HG02759 (cell line): Measurements from ENCODE around the gene NXNL2.

Source experiments
- ATAC-seq: cut with Tn5 transposase; IDR thresholded peaks from one replicate; pipeline ENCODE4 v1.9.1; 2021; ENCODE audit warnings: mild to moderate bottlenecking, moderate library complexity; ENCODE audit not compliant: unreplicated experiment

Gene NXNL2

DNA sequence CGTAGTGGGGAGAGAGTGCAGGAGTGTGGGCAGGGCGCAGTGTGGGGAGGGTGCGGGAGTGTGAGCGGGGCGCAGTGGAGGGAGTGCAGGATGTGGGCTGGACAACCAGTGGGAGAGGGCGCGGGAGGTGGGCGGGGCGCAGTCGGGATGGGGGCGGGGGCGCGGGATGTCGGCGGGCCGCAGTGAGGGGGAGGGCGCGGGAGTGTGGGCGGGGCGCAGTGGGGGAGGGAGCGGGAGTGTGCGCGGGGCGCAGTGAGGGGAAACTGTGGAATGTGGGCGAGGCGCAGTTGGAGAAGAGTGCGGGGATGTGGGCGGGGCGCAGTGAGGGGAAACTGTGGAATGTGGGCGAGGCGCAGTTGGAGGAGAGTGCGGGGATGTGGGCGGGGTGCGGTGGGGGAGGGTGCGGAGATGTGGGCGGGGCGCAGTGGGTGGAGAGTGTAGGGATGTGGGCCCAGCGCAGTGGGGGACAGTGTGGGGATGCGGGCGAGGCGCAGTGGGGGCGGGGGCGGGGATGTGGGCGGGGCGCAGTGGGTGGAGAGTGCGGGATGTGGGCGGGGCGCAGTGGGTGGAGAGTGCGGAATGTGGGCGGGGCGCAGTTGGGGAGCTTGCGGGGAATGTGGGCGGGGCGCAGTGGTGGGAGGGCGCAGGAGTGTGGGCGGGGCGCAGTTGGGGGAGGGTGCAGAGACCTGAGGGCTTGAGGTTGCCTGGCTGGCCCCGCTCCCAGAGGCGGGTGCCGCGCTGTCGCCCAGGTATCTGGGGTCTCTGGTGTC, at the start of gene NXNL2:
NXNL2 (plus strand) TSS at position 723 of the 770 bp plus-strand sequence. CDS start 257 bp downstream, outside the sequence.
- no peak for ATAC-seq

DNA sequence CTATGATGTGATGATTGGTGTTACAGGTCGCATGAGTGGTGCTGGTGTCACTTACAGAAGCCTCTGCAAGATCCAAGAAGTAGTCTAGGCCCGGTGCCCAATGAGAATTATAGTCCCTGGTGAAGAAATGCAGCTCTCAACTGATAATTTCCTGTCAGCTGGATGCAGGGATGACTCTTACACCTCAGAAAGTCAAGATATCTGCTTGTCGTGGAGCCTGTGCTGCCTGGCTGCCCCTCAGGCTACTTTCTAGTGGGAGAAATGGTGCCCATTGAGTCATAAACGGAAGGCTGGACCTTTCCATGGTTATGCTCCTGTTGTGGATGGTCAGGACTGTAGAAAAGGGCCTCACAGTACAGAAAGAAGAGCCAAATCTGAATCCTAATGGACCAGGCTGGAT, 46.8 kb upstream of the NXNL2 start:
- no peak for ATAC-seq

DNA sequence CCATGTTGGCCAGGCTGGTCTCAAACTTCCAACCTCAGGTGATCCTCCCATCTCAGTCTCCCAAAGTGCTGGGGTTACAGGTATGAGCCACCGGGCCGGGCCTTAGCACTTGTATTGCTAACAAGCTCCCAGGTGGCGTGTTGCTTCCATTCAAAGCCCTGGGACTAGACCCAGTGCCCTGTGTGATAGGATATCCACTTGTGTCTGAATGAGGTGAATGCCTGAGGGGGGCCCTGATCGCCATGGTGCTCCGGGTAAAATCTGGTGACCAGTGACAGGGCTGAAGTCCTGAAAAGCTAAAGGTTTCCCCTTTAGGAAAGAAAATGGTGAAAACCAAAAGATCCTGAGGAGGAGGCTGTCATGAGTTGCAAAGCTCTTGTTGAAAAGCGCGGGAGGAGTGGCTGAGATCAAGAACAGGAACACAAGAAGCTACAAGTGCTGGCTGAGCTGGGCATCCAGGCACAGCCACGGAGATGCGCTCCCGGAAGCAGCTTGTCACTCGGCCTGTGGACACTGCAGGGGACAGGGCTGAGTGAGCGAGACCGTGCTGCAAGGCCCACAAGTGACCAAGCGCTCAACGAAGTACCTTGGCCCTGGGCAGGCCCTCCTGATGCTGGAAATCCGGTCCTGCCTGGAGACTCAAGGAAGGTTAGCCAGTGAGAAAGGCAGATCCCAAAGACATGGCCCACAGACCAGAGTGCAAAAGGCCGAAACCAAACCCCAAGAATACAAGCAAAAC, 39.8 kb upstream of the NXNL2 start:
- no peak for ATAC-seq

DNA sequence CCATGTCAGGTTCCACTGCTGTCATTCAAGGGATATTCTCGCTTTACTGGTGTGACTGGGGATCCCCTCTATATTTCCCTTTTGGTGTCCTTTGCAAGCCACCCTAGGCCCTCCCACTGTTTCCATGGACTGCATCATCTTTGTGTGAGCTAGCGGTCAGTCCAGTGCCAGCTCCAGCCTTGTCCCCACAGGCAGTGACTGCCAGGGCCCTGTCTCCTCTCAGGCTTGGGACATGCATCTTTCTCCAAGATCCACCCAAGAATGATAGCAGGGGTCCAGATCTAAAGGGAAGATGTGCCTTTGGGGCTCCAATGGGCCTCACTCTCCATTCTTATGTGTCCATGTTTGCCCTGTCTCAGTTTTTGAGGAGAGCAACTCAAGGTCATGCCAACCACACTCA, 37.8 kb upstream of the NXNL2 start:
- no peak for ATAC-seq

DNA sequence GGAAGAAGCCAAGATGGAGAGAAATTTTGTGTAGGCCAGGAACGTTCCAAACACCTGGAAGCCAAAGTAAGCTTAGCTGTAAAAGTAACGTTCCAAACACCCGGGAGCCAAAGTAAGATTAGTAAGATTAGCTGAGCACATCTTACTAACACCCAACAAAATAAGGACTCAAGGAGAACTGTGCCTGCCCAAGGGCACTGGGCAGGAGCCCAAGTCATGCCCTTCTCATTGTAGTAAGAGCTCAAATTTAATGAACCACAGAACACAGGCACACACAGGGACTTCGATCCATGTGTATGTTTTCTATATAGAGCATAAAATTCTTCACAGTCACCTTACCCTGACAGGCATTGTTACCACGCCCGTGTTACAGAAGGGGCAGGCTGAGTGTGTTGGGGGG, 36.1 kb upstream of the NXNL2 start:
- no peak for ATAC-seq

DNA sequence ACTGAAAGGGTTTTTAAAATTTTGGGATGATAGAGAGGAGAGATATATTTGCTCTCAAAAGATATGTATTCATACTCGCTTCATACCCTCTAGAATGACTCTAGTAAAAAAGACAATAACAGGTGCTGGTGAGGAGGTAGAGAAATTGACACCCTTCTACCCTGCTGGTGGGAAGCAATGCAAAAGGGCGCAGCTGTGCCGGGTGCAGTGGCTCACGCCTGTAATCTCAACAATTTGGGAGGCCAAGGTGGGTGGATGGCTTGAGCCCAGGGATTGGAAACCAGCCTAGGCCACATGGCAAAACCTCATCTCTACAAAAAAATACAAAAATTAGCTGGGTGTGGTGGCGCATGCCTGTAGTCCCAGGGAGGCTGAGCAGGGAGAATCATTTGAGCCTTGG, 33.9 kb upstream of the NXNL2 start:
- no peak for ATAC-seq

DNA sequence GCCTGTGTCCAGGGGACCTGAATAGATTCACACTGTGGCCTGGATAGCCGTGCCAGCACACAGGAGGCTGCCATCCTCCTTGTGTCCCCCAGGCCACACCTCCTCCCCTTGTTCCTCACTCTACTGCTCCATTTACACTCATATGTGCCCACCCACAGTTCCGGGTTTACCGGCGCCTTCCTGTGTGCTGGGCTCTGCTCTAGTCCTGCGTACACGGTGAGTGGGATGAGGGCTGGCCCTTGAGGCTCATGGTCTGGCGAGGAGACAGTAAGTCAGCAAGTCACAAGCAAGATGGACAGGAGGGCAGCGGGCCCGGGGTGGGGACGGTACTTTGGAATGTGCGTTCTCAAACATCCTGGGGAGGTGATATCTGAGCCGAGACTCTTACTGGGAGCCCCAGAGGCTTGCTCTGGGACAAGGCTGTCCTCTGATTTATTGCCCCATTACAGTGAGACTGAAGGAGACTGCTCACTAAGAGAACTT, 32.4 kb upstream of the NXNL2 start:
- no peak for ATAC-seq

DNA sequence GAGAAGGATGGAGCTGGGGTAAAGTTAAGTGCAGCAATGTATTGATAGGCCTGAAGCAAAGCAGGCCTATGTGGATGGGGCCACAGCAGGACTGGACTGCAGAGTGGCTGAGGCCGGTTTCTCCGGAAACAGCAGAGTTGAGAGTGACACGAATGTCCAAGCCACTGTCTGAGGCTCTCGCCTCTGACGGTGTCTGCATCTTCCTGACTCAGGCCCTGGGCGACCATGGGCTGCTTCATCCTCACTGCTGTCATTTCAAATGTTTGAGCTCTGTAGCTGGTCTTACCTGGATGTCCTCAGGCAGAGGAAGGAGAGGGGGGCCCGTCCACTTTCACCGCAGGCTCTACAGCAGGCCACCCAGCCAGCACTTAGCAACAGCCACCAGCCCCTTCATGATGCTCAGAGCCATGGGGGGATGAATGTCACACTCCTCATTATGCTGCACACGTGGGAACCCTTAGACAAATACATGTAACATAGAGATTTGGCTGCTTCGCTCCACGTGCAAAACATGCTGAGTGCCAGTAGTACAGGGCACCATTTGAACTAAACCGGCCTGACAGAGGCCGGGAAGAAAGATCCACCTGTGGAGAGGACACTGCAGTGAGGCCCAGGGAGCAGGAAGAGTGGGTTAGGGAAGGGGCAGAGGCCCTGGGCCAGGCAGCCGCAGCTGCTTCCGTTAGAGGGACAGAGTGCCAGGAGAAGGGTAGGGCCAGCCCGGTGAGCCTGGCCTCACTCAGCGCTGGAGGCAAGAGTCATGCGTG, 31.7 kb upstream of the NXNL2 start:
- ATAC-seq, result no peak

DNA sequence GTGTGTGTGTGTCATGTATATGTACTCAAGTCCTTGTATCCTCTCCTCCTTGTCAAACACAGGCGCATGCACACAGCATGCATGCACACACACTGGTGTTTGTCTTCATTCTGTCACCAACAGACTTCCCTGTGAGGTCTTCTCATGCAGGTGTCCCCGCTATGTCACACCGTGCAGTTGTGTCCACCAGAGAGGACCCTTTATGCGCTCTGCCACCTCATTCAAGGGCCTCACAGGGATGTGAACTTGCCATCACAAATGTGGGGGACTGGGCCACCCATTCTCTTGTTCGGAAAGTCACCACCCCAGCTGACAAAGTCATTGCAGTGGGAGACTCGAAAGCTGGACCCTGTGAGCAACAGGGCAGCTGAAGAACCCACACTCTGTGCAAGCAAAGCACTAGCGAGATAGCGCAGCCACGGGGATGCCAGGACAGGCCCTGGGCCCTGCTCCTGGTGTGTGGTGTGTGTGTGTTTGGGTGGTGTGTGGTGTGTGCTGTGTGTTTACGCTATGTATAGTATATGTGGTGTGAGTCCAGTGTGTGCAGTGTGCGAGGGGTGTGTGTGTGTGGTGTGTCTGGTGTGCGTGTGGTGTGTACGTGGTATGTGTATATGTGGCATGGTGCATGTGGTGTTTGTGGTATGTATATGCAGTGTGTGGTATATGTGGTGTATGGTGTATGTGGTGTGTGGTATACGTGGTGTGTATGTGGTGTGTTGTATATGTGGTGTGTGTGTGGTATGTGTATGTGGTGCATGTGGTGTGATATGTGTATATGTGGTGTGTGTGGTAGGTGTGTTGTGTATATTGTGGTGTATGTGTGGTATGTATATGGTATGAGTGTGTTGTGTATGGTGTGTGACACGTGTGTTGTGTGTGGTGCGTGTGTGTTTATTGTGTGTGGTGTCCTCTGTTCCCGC, 30.9 kb upstream of the NXNL2 start:
- no peak for ATAC-seq

DNA sequence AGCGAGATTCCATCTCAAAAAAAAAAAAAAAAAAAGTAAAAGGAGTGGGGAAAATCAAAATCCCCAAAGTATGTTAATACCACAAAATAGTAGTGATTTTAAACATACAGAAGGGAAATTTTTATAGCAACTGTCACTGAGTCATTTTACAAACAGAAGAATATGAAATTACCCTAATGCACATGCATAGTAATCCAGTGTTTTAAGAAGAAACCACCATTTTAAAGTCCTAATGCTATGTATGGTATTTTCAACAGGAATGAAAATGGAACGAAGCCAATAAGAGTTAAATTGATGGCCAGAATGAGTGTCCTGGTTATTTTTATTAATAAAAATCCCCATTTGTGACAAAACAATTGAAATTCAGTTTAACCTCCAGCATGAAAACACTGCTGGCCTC, 26.7 kb upstream of the NXNL2 start:
- ATAC-seq, result no peak

DNA sequence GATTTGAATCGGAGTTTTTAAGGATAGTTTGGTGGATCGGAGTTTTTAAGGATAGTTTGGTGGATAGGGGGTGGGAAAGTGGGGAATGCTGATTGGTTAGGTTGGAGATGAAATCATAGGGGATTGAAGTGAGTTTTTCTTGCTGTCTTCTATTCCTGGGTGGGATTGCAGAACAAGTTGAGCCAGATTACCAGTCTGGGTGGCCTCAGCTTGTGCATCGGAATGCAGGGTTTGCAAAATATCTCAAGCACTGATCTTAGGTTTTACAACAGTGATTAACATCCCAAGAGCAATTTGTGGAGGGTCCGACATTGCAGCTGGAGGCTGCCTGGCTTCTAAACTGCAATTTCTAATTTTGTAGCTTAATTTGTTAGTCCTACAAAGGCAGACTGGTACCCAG, 23.1 kb upstream of the NXNL2 start:
- ATAC-seq, result no peak

DNA sequence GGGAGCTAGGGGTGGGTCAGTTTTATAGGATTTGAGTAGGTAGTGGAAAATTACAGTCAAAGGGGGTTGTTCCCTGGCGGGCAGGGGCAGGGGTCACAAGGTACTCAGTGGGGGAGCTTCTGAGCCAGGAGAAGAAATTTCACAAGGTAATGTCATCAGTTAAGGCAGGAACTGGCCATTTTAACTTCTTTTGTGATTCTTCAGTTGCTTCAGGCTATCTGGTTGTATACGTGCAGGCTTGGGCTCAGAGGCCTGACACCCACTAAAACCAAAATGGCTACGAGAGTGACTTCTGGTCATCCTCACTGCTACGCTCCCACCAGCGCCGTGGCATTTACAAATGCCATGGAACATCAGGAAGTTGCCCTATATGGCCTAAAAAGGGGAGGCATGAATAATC, 20.7 kb upstream of the NXNL2 start:
- ATAC-seq, result no peak

DNA sequence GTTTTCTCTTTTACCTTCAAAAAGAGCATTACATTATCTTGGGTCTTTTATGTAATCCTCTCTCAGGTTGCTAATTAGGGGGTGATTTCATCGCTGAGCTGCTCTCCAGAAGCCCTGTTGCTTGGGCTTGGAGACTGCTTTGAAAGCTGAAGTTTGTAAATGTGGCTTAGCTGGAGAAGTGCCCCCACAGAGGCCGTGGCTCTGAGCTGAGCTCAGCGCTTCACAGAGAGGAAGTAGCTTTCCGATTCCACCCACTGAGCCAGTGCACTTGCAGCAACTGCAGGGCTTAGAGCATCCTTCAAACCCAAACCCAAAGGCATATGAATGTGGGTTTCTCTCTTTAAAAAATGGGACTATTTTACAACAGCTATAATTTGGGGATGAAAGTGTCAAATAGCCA, 13.7 kb upstream of the NXNL2 start:
- no peak for ATAC-seq

DNA sequence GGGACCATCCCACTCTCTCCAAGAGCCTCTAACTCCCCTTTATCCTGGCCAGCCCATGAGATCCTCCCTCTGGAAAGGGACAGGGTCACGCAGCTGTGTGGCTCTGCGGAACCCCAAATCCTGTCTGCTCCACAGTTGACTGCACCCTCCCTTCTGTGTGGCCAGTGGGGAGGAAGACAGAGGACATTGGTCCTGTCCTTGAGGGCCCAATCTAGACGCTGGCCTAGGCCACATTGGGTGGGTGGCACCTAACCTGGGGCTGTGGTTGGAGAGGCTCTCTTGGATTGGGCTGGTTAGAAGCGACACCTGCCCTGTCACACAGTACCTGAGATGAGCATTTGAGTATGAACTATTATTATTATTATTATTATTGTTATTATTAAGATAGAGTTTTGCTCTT, 12.6 kb upstream of the NXNL2 start:
- no peak for ATAC-seq

DNA sequence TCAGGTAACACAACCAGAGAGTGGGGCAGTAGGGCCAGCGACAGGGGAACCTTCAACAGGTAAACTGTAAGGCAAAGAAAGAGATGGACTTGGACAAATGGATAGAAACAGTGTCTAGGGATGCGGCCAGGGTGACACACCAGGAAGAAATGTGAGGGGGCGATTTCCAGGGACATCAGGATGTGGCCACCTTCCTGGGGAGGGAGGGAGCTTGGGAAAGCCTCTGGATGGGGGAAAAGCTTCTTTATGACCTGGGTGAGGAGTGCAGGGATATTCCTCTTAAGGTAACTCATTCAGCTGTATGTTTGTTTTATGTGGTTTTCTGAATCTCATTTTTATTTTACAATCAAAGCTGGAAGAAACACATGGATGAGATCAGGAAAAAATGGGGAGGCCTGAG, 11.9 kb upstream of the NXNL2 start:
- ATAC-seq, result no peak

DNA sequence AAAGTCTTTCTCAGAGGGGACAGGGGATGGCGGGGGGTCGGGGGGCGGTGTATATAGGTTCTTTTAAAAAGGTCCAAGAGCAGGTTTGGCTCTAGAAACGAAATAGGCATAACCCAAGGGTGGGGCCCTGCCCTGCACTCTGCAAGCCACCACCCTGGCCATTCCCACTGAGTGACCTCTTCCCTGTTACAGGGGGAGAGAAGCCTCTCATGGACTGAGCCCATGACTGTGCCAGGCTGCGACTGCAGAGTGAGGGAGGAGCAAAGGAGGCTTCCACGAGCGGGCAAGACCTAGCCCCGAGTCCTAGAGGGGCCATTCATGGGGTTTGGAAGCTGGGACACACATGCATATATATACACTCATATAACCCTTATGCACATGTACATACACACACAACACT, 10.1 kb upstream of the NXNL2 start:
- no peak for ATAC-seq

DNA sequence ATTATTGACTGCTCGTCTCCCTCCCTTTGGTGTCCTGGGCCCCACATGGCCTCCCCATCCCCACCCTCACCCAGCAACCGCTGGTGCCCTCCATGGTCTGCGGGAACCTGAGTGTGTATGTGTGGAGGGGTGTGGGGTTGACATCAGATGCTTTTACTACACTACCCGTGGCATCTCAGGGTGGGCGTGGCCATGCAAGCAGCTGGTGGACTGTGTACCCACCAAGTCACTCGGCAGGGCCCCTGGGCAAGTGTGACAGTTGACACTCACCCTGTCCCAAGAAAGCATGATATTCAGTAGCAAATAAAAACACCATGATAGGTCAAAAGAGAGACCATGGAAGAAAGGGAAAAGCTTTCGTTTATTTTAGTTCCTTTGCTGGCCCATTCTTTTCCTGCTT, 7.4 kb upstream of the NXNL2 start:
- ATAC-seq, result no peak

DNA sequence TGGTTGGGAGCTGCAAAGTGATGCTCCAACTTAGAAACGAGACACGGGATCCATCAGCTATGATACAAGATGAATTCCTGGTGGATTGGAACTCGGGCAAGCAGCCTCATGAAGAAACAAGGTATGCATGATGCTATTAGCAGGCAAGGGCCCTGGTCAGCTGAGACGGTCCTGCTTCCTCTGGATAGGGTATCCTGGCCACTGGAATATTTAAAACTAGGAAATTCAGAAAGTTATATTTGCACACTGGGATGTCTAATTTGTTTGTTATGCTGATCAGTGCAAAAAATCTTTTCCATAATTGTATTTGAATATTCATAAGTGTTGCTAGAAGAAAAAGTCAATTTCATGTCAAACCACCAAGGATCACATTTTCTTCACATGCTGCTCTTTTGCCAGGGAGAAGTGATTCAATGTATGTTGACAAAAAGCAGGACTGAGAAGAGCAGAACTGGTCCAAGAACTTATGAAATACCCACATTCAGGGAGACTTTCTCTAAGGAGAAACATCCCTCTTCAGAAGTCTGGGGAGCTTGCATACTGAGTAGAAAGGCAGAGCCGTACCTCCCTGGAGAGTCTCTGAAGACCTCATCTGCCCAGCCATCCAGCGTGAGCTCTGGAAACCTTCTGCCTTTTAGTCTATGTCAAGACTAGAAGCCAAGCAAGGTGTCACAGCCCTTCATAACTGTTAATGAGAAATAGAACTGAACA, 6.7 kb upstream of the NXNL2 start:
- ATAC-seq, result no peak

DNA sequence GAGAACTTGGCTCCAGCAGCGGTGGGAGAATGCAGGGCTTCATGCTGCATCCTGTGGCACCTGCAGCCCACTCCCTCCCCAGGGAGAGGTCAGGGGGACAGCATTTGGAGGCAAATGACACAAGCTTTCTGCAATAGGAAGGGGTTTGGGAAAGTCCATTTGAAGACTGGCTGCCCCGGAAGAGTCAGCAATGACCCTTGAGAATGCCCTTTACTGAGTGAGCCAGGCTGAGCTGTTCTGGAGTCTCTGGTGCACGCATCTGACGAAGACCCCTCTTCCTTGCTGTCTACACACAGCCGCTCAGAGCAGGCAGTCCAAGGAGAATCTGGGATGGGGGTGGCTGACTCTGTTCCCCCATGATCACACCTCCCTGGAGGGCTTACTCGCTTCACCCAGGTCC, 5.5 kb upstream of the NXNL2 start:
- no peak for ATAC-seq

DNA sequence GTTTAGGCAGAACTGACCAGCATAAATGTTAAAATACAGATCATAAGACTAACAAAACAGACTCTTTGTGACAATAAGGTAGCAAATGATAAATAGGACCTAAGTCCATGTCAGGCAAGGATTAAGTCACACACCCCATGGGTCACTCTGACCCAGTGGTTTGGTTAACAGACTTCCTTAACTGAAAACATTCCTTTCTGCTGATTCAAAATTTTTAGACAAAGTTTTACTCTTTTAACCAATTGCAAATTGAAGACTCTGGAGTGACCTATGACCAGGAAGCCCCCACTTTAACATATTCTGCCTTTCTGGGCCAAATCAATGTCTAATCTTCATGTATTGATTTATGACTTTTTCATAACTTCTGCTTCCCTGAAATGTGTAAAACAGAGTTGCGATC, 4.9 kb upstream of the NXNL2 start:
- no peak for ATAC-seq
